Limb (tissue), 2 donors: ENCODE measurements around the gene ERBB3.
A peak's percentile ranks its signal among the peaks of the same experiment; 100 is the strongest.

Experiments used
- DNase-seq, 2 donors: peaks; one replicate each; pipeline ENCODE4 v3.0.0-alpha.2; 2016; ENCODE audit errors: extremely low spot score in 2 of 2

Gene ERBB3

DNA sequence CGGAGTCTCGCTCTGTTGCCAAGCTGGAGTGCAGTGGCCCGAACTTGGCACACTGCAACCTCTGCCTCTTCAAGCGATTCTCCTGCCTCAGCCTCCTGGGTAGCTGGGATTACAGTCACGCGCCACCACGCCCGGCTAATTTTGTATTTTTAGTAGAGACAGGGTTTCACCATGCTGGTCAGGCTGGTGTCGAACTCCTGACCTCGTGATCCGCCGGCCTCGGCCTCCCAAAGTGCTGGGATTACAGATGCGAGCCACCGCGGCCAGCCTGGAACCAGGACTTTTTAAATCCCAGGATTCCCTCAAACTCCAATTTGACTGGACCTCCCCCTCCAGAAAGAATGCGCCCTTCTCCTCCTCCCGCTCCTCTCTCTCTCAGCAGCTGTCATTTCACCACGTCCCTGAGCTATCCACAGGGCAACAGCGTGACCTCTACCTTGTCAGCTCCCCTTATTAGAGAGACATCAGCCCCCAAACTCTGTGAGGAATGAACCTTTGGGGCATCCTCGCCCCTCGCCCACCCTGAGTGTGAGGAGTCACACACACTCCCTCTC lies 50.1 kb downstream of the ERBB3 start:
- DNase-seq, result no peak

DNA sequence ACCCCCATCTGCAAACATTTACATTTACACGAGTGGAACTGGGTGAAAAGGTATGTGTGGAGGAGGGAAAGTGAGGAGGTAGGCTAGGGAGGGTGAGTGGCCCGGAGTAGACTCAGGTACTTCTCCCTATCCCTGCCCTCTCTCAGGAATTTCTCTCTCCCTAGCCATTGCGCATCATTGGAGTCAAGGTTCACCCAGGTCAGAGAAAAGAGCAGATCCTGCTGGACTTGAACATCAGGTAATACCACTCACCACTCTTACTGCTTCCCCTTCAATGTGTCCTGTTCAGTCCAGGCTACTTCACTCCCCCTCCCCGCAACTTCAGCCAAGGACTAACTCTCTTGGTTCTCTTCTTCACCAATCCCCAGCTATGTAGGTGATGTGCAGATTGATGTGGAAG lies 50.9 kb downstream of the ERBB3 start:
- no peak for DNase-seq

- DNase-seq, result no peak
Observed at GRCh38 chr12:56134897-56135296, 54.9 kb downstream of the ERBB3 start.

DNA sequence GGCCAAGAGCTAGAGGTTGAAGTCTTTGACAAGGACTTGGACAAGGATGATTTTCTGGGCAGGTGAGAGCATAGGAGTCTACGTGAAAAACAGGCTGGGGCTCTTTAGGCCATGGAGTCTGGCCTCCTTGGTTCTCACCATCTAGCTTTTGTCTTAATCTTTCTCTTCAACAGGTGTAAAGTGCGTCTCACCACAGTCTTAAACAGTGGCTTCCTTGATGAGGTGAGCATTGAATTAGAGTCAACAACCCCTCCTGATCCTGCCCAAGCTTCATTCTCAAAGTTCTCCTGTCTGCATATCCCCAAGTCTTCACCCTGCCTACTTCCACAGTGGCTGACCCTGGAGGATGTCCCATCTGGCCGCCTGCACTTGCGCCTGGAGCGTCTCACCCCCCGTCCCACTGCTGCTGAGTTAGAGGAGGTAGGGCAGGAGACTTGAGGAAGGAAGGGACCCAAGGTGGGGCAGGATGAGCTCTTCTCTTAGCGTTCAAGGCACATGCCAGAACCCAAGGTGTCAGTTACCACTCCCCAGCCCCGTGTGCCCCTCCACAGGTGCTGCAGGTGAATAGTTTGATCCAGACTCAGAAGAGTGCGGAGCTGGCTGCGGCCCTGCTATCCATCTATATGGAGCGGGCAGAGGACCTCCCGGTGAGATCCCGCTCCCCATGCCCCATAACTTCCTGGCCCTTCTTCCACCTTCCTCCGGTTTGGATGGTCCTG lies 58.0 kb downstream of the ERBB3 start:
- DNase-seq, result no peak

DNA sequence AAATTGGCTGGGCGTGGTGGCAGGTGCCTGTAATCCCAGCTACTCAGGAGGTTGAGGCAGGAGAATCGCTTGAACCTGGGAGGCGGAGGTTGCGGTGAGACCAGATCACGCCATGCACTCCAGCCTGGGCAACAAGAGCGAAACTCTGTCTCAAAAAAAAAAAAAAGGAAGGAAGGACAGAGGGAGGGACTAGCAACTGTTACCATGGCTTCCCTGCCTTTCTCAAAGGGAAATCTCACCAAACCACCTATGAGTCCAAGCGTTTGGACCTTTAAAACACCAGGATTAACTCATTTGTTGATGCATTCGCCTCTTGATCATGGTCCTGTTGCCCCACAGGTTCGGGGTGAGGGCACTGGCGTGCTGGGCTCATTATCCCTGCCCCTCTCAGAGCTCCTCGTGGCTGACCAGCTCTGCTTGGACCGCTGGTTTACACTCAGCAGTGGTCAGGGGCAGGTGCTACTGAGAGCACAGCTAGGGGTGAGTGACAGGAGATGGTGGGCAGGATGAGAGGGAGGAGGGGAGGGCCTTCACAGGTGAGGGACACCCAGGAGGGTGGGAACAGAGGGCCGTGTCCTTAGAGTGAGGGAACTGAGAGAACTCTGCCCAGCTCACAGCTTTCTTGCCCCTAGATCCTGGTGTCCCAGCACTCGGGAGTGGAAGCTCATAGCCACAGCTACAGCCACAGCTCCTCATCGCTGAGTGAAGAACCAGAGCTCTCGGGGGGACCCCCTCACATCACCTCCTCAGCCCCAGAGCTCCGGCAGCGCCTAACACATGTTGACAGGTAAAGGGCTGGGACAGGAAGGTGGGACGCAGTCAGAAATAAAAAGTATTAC lies 62.2 kb downstream of the ERBB3 start:
- DNase-seq, result no peak

GRCh38 chr12:56143217-56143616 lies 63.3 kb downstream of the ERBB3 start:
- DNase-seq, result no peak

- no peak for DNase-seq
Observed at GRCh38 chr12:56143870-56144269, 63.9 kb downstream of the ERBB3 start.

DNA sequence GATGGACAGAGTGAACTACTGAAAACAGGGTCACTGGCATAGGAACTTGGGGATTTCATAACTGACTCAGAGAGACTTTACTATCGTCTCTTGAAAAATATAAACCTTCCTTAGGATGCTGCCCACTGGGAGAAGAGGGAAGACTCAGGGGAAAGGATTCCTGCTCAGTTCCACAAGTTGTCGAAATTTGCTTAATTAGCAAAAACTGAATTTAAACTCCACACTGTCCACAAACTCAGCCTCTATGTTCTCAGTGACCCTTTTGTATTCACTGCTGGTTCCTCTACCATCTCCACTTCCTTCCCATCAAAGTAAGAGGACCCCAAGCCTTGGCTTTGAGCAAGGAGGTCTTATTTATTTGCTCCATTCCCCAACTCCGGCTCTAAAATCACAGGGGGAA lies 65.3 kb downstream of the ERBB3 start:
- no peak for DNase-seq

GRCh38 chr12:56146492-56147460 lies 66.8 kb downstream of the ERBB3 start:
- no peak for DNase-seq

GRCh38 chr12:56150563-56150962 lies 70.6 kb downstream of the ERBB3 start:
- DNase-seq, result no peak

DNA sequence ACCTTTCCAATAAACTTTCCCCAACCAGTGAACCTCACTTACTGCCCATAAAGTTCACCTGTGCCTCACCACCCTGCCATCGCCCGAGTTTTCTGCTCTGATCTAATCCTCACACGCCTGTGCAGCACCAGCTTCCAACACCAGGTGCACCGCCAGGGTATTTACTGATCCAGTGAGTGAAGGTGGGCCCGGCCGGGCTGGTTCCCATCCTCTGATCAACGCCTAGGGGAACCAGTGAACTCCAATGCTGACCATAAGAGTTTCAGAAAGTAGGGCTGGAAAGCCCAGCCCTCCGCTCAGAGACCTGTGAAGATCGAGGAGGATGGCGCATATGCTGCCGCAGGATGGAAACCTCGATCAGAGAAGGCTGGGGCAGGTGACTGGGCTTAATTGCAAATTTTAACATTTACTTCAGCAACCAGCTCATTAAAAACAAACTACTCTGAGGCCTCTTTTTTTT lies 71.7 kb downstream of the ERBB3 start:
- peak in 1 of 2 donors; percentile 53 for DNase-seq

DNA sequence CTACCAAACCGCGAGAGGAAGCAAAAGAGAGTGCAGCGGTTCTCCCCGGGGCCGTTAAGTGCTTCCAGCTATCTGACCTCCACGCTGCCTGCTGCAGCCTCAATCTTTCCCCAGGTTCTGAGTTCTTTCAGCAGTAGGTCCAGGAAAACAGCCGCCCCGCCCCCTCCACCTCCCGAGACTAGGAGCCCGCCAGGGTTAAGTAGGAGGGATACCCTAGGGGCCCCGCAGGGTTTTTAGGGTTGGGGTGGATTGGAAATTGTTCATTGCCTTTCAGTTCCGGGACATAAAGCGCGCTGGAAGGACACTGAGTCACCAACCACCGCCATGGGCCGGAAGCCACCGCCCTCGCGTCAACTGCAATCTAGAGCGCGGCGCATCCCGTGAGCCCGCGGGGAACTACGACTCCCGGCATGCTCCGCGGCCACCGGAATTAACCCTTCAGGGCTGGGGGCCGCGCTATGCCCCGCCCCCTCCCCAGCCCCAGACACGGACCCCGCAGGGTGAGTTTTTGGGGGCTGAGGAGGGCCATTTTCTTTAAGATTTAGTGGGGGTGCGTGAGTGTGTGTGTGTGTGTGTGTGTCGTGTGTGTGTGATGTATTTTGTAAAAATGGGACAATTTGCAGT lies 72.3 kb downstream of the ERBB3 start, which contains the start of gene MYL6B:
TSS of gene MYL6B (plus strand) at position 456 of the 624 bp plus-strand sequence. CDS start 1,332 bp downstream, outside the sequence.
- peak; percentile 93 to 94 for DNase-seq
